ENCODE measurements around the gene HDAC1. TPM values are rescaled to one million over a fixed set of nuclear protein-coding genes. Genes with fewer than 3 reads are reported as not detected.
A peak's percentile ranks its signal among the peaks of the same experiment; 100 is the strongest.

HDAC1 gene
- total and polyA plus RNA-seq, 4 donors, result 37.2 to 79.3 (median 67.3) TPM

DNA sequence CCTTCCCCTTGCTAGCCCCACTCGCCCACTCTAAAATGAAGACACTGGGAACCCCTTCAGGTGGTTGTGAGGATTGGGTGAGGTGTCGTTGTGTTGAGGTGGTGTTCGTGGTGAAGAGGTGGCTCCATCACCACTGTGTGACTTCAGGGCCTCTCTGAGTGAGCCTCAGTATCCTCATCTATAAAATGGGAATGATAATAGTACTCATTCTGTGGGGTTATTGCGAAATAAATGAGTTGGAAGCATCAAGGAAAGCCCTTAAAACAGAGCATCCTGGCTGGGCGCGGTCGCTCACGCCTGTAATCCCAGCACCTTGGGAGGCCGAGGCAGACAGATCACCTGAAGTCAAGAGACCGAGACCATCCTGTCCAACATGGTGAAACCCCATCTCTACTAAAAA, 50.8 kb downstream of the HDAC1 start:
- H3K4me1 ChIP-seq (ENCODE audit: control insufficient read depth, insufficient read depth, low read length), result peaks cover 38% of the 10 kb centered on the region
- H3K36me3 ChIP-seq (ENCODE audit: control insufficient read depth, insufficient read depth, low read length), result no peaks in the 10 kb centered on the region
- H3K27me3 ChIP-seq (ENCODE audit: control insufficient read depth, insufficient read depth, low read length), result no peaks in the 10 kb centered on the region
- H3K27ac ChIP-seq (ENCODE audit: low read depth, low read length), result no peak overlapping the region
- WGBS (ENCODE audit: insufficient coverage), result 95% methylated on average over 9 of the region's 10 CpGs
- H3K4me3 ChIP-seq (ENCODE audit: low read depth, low read length), result no peak overlapping the region
- no peaks in the 10 kb centered on the region for H3K9me3 ChIP-seq (ENCODE audit: control insufficient read depth, insufficient read depth, low read length)
- DNase-seq (ENCODE audit: low read depth in 4 of 6, low spot score in 6 of 6), result no peak

- Histone ChIP-seq H3K36me3 (ENCODE audit: control insufficient read depth, insufficient read depth, low read length) (no peaks in the 10 kb centered on the region), H3K4me1 (ENCODE audit: control insufficient read depth, insufficient read depth, low read length) (peaks cover 12% of the 10 kb centered on the region), H3K27ac (ENCODE audit: low read depth, low read length) (no peak overlapping the region), H3K4me3 (ENCODE audit: low read depth, low read length) (no peak overlapping the region), H3K27me3 (ENCODE audit: control insufficient read depth, insufficient read depth, low read length) (no peaks in the 10 kb centered on the region), H3K9me3 (ENCODE audit: control insufficient read depth, insufficient read depth, low read length) (no peaks in the 10 kb centered on the region)
- 47% methylated on average over 7 of the region's 8 CpGs for WGBS (ENCODE audit: insufficient coverage)
- DNase-seq (ENCODE audit: low read depth in 4 of 6, low spot score in 6 of 6), result no peak
Measured at GRCh38 chr1:32345289-32345827, 53.5 kb downstream of the HDAC1 start.

DNA sequence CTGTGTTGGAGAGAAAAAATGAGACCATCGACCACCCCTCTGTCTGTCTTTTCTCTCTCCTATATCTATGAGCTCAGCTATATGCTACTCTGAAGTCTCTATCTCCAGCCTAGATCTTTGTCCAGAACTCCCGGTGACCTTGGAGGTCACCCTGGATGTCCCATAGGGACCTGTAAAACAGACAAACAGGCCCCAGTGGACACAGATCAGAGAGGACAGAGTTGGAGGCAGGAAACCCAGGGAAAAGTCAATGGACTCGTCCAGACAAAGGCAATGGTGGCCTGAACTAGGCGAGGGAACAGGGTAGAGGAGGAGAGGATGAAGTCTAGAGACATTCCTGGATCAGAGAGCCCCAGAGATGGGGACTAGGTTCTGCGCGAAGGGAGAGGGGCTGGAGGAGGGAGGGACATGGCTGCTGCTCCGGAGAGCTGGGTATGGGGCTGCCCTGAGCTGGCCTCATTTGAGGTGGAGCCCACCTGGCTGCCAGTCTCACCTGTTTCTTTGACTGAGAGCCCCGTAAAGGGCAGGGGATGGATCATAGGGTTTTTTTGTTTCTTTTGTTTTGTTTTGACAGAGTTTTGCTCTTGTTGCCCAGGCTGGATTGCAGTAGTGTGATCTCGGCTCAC, 54.8 kb downstream of the HDAC1 start:
- Histone ChIP-seq H3K9me3 (ENCODE audit: control insufficient read depth, insufficient read depth, low read length) (no peaks in the 10 kb centered on the region), H3K36me3 (ENCODE audit: control insufficient read depth, insufficient read depth, low read length) (no peaks in the 10 kb centered on the region), H3K4me1 (ENCODE audit: control insufficient read depth, insufficient read depth, low read length) (peaks cover 9% of the 10 kb centered on the region), H3K27me3 (ENCODE audit: control insufficient read depth, insufficient read depth, low read length) (no peaks in the 10 kb centered on the region), H3K4me3 (ENCODE audit: low read depth, low read length) (no peak overlapping the region), H3K27ac (ENCODE audit: low read depth, low read length) (no peak overlapping the region)
- DNase-seq (ENCODE audit: low read depth in 4 of 6, low spot score in 6 of 6), result no peak
- WGBS (ENCODE audit: insufficient coverage), result 85% methylated on average over 8 of the region's 9 CpGs

DNA sequence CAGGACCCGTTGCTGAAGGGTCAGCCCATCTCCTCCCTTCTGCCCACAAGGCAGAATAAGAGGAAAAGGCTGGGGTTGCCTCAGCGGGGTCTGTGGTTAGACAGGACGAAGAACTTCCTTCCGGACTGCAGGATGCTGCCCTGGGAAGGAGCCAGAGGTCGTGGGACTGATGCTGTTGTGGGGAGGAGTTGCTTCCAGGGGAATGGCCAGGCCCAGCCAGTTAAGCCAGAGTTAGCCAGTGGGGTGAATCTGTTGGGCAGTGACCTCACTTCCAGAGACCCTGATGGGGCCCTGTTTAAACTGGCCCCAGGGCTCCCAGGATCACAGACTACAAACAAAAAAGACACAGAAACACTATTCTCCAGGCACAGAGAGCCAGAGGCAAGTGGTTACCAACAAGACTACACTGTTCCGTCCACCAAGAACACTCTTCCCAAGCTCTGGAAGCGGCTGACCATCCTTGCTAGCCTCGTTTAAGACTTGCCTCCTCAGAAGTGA, 57.4 kb downstream of the HDAC1 start:
- peak in 1 of 6 donors; percentile 38 for DNase-seq (ENCODE audit: low read depth in 4 of 6, low spot score in 6 of 6)
- no peak overlapping the region for H3K27ac ChIP-seq (ENCODE audit: low read depth, low read length)
- no peaks in the 10 kb centered on the region for H3K9me3 ChIP-seq (ENCODE audit: control insufficient read depth, insufficient read depth, low read length)
- H3K4me3 ChIP-seq (ENCODE audit: low read depth, low read length), result no peak overlapping the region
- peaks cover 6% of the 10 kb centered on the region for H3K36me3 ChIP-seq (ENCODE audit: control insufficient read depth, insufficient read depth, low read length)
- WGBS (ENCODE audit: insufficient coverage), result 71% methylated on average over 7 of the region's 8 CpGs
- H3K27me3 ChIP-seq (ENCODE audit: control insufficient read depth, insufficient read depth, low read length), result no peaks in the 10 kb centered on the region
- H3K4me1 ChIP-seq (ENCODE audit: control insufficient read depth, insufficient read depth, low read length), result peaks cover 33% of the 10 kb centered on the region

- H3K36me3 ChIP-seq (ENCODE audit: control insufficient read depth, insufficient read depth, low read length), result peaks cover 9% of the 10 kb centered on the region
- H3K27me3 ChIP-seq (ENCODE audit: control insufficient read depth, insufficient read depth, low read length), result no peaks in the 10 kb centered on the region
- H3K9me3 ChIP-seq (ENCODE audit: control insufficient read depth, insufficient read depth, low read length), result no peaks in the 10 kb centered on the region
- H3K4me1 ChIP-seq (ENCODE audit: control insufficient read depth, insufficient read depth, low read length), result peaks cover 34% of the 10 kb centered on the region
- peak overlapping the region; percentile 67 for H3K4me3 ChIP-seq (ENCODE audit: low read depth, low read length)
- WGBS (ENCODE audit: insufficient coverage), result 12% methylated on average over 23 of the region's 28 CpGs
- H3K27ac ChIP-seq (ENCODE audit: low read depth, low read length), result peak overlapping the region; percentile 88
- DNase-seq (ENCODE audit: low read depth in 4 of 6, low spot score in 6 of 6), result peak in 1 of 6 donors; percentile 56
Measured at GRCh38 chr1:32350785-32351398, 59.0 kb downstream of the HDAC1 start.

DNA sequence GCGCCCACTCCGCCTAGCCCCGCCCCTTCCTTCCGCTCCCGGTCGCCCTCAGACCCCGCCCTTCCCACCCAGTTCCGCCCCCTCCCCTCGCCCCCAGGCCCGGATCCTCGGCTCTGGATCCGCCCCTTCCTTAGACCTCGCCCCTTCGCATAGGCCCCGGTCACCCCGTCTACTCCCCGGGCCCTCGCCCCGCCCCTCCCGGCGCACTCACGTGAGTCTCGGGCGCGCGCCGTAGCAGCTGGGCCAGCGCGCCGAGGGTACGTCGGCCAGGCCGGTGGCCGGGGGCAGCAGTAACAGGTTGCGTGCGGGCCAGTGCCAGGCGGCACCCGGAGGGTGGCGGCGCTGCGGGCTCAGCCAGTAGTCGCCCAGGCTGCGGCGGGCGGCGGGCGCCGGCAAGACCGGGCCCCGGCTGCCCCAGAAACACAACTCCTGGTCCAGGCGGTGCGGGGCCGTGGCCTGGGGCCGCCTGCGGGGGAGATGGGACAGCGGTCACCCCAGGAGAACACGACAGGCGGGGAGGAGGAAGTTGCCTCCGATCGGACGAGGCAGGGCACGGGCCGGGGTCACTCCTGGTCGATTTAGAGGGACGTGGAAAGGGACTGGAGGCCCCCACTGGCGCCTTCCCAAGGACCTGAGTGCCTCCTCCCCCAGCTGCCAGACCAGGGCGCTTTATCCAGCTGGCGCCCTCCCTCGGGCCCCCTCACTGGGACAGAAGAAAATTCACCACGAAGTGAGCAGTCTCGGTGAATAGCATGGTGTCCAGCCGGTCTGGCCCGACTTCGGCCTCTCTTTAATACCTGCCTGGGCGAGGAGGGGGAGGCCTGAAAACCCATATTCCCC, 59.7 kb downstream of the HDAC1 start:
- peaks cover 9% of the 10 kb centered on the region for H3K36me3 ChIP-seq (ENCODE audit: control insufficient read depth, insufficient read depth, low read length)
- H3K27ac ChIP-seq (ENCODE audit: low read depth, low read length), result peak overlapping the region; percentile 88
- DNase-seq (ENCODE audit: low read depth in 4 of 6, low spot score in 6 of 6), result peak; percentile 74 to 99 (median 93)
- peaks cover 34% of the 10 kb centered on the region for H3K4me1 ChIP-seq (ENCODE audit: control insufficient read depth, insufficient read depth, low read length)
- WGBS (ENCODE audit: insufficient coverage), result 0% methylated on average over 69 of the region's 75 CpGs
- H3K9me3 ChIP-seq (ENCODE audit: control insufficient read depth, insufficient read depth, low read length), result no peaks in the 10 kb centered on the region
- no peaks in the 10 kb centered on the region for H3K27me3 ChIP-seq (ENCODE audit: control insufficient read depth, insufficient read depth, low read length)
- H3K4me3 ChIP-seq (ENCODE audit: low read depth, low read length), result peak overlapping the region; percentile 67

- peaks cover 9% of the 10 kb centered on the region for H3K36me3 ChIP-seq (ENCODE audit: control insufficient read depth, insufficient read depth, low read length)
- peak overlapping the region; percentile 67 for H3K4me3 ChIP-seq (ENCODE audit: low read depth, low read length)
- peak overlapping the region; percentile 88 for H3K27ac ChIP-seq (ENCODE audit: low read depth, low read length)
- H3K4me1 ChIP-seq (ENCODE audit: control insufficient read depth, insufficient read depth, low read length), result peaks cover 39% of the 10 kb centered on the region
- no peaks in the 10 kb centered on the region for H3K27me3 ChIP-seq (ENCODE audit: control insufficient read depth, insufficient read depth, low read length)
- no peaks in the 10 kb centered on the region for H3K9me3 ChIP-seq (ENCODE audit: control insufficient read depth, insufficient read depth, low read length)
- no peak for DNase-seq (ENCODE audit: low read depth in 4 of 6, low spot score in 6 of 6)
- WGBS (ENCODE audit: insufficient coverage), result 10% methylated on average over 2 of the region's 8 CpGs
Measured at GRCh38 chr1:32352239-32352745, 60.4 kb downstream of the HDAC1 start.

DNA sequence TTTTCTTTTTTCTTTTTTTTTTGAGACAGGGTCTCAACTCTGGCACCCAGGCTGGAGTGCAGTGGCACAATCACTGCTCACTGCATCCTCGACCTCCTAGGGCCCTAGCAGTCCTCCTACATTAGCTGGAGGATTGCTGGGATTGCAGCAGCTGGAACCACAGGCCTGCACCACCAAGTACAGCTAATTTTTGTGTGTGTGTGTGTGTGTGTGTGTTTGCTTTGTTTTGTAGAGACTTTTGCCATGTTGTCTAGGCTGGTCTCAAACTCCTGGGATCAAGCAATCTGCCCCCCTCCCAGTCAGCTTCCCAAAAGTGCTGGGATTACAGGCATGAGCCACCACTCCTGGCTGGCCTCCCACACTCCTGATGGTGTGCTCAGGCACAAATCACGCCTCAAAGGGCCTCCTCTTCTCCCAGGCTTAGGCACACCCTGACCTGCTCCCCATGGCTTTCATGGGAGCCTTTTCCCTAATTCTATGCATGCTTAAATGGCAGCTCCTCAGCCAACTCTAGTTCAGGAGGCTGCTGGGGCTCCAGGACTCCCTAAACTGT, 61.0 kb downstream of the HDAC1 start:
- no peaks in the 10 kb centered on the region for H3K9me3 ChIP-seq (ENCODE audit: control insufficient read depth, insufficient read depth, low read length)
- DNase-seq (ENCODE audit: low read depth in 4 of 6, low spot score in 6 of 6), result no peak
- H3K4me1 ChIP-seq (ENCODE audit: control insufficient read depth, insufficient read depth, low read length), result peaks cover 40% of the 10 kb centered on the region
- H3K27ac ChIP-seq (ENCODE audit: low read depth, low read length), result peak overlapping the region; percentile 88
- H3K27me3 ChIP-seq (ENCODE audit: control insufficient read depth, insufficient read depth, low read length), result no peaks in the 10 kb centered on the region
- WGBS (ENCODE audit: insufficient coverage), result 64% methylated on average over 1 of the region's 2 CpGs
- H3K36me3 ChIP-seq (ENCODE audit: control insufficient read depth, insufficient read depth, low read length), result peaks cover 9% of the 10 kb centered on the region
- peak overlapping the region; percentile 67 for H3K4me3 ChIP-seq (ENCODE audit: low read depth, low read length)

DNA sequence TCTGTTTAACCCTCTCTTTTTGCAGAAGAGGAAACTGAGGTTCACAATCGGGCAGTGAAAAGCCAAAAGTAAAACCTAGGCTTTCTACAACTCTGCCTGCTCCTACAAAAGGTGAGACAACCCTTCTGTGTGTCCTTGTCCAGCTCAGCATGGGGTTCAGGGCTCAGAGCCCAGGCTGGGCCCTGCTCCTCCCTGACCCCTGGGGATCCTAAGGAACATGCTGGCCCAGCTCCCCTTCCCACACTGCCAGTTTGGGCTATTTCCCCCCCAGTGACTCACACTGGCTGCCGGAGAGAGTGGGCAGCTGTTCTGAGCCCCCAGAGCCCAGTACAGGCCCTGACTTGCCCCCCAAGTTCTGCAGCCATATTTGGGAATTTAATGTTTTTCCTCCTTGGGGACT, 61.5 kb downstream of the HDAC1 start:
- Histone ChIP-seq H3K36me3 (ENCODE audit: control insufficient read depth, insufficient read depth, low read length) (peaks cover 9% of the 10 kb centered on the region), H3K4me1 (ENCODE audit: control insufficient read depth, insufficient read depth, low read length) (peaks cover 40% of the 10 kb centered on the region), H3K27ac (ENCODE audit: low read depth, low read length) (peak overlapping the region; percentile 88), H3K4me3 (ENCODE audit: low read depth, low read length) (no peak overlapping the region), H3K9me3 (ENCODE audit: control insufficient read depth, insufficient read depth, low read length) (no peaks in the 10 kb centered on the region), H3K27me3 (ENCODE audit: control insufficient read depth, insufficient read depth, low read length) (no peaks in the 10 kb centered on the region)
- 82% methylated on average over 1 of the region's 2 CpGs for WGBS (ENCODE audit: insufficient coverage)
- DNase-seq (ENCODE audit: low read depth in 4 of 6, low spot score in 6 of 6), result no peak

Measured in spinal cord (tissue), 10 donors.